Fibroblast of lung (primary cell): ENCODE measurements around the gene ZNF207.

ENCODE experiments used
- CTCF ChIP-seq, 2 donors: IDR thresholded peaks in 1 of 2; conservative IDR thresholded peaks in 1 of 2; 1 replicate in 1 of 2; 2 replicates in 1 of 2; pipeline ENCODE4 v1.5.1; 2011 to 2012; ENCODE audit warnings: low read length in 2 of 2, control low read depth in 1 of 2, inconsistent platforms in 1 of 2, low read depth in 1 of 2, mild to moderate bottlenecking in 1 of 2
- EZH2 ChIP-seq: IDR thresholded peaks from 2 replicates; pipeline ENCODE4 v1.5.1; 2012; ENCODE audit warnings: low read length, control low read depth, mild to moderate bottlenecking; ENCODE audit errors: missing control alignments

- TF ChIP-seq CTCF (conservative IDR thresholded peaks at IDR 0.05 in 1 of 2, IDR thresholded peaks at IDR 0.05 in 1 of 2; ENCODE audit: low read depth in 1 of 2, low read length in 2 of 2): no peak
- TF ChIP-seq EZH2: no peak
These were observed 20.5 kb downstream of the ZNF207 start for GRCh38 chr17:32370426-32370825.
